WTC11 (cell line): Measurements from ENCODE around the gene ZNF362. TPM values are rescaled to one million over a fixed set of nuclear protein-coding genes. Genes with fewer than 3 reads are reported as not detected.

ENCODE experiments used
- ATAC-seq: fragments of 200-7000 bp; cut with Tn5 transposase; 2 replicates; pipeline ENCODE4 v1.10.0; 2021; ENCODE audit warnings: mild to moderate bottlenecking, moderate library complexity
- CTCF ChIA-PET: fragments of 300-600 bp; sonication (Branson Sonifier 250); formaldehyde crosslinking; loops from one replicate; lab custom pipeline; 2021; ENCODE audit warnings: antibody characterized with exemption; lab: Charles Lee
- POLR2A ChIA-PET: fragments of 350-600 bp; sonication (Branson Sonifier 250); formaldehyde crosslinking; loops from one replicate; lab custom pipeline; 2021; ENCODE audit warnings: antibody characterized with exemption; lab: Charles Lee
- DNase-seq: peaks from one replicate; pipeline ENCODE4 v3.0.0; 2021; ENCODE audit warnings: low spot score
- H3K27ac Mint-ChIP-seq: 2 replicates; pipeline ENCODE4 v1.8.0; 2021; ENCODE audit warnings: mixed read lengths
- H3K27me3 Mint-ChIP-seq: 2 replicates; pipeline ENCODE4 v1.8.0; 2021; ENCODE audit warnings: low read depth, mild to moderate bottlenecking, moderate library complexity, mixed read lengths
- H3K36me3 Mint-ChIP-seq: 2 replicates; pipeline ENCODE4 v1.8.0; 2021; ENCODE audit warnings: mixed read lengths
- H3K4me1 Mint-ChIP-seq: 2 replicates; pipeline ENCODE4 v1.8.0; 2022; ENCODE audit warnings: mixed read lengths
- H3K4me3 Mint-ChIP-seq: 2 replicates; pipeline ENCODE4 v1.8.0; 2021; ENCODE audit warnings: mild to moderate bottlenecking, moderate library complexity, mixed read lengths
- H3K9me3 Mint-ChIP-seq: 2 replicates; pipeline ENCODE4 v1.8.0; 2021; ENCODE audit warnings: mixed read lengths
- AFF4 ChIP-seq: sonication (generic); formaldehyde crosslinking; IDR thresholded peaks from 2 replicates; pipeline ENCODE4 v1.8.1; 2023; ENCODE audit warnings: mild to moderate bottlenecking, missing genetic modification reagents, borderline replicate concordance
- ARID4B ChIP-seq: sonication (generic); formaldehyde crosslinking; IDR thresholded peaks from 2 replicates; pipeline ENCODE4 v1.8.0; 2023; ENCODE audit warnings: missing genetic modification reagents, mild to moderate bottlenecking, borderline replicate concordance
- E2F4 ChIP-seq: sonication (generic); formaldehyde crosslinking; IDR thresholded peaks from 2 replicates; pipeline ENCODE4 v1.8.1; 2022; ENCODE audit warnings: low read depth, mild to moderate bottlenecking, moderate library complexity, missing genetic modification reagents, borderline replicate concordance
- ELF4 ChIP-seq: sonication (generic); formaldehyde crosslinking; IDR thresholded peaks from 2 replicates; pipeline ENCODE4 v1.8.1; 2022; ENCODE audit warnings: low read depth, mild to moderate bottlenecking, moderate library complexity, missing genetic modification reagents
- ESRRA ChIP-seq: sonication (generic); formaldehyde crosslinking; IDR thresholded peaks from 2 replicates; pipeline ENCODE4 v1.8.1; 2022; ENCODE audit warnings: mild to moderate bottlenecking, missing genetic modification reagents, borderline replicate concordance
- HMGXB4 ChIP-seq: sonication (generic); formaldehyde crosslinking; IDR thresholded peaks from 2 replicates; pipeline ENCODE4 v1.8.1; 2023; ENCODE audit warnings: mild to moderate bottlenecking, moderate library complexity, missing genetic modification reagents
- IRF2 ChIP-seq: sonication (generic); formaldehyde crosslinking; IDR thresholded peaks from 2 replicates; pipeline ENCODE4 v1.8.0; 2022; ENCODE audit warnings: low read depth, missing genetic modification reagents, borderline replicate concordance
- KAT7 ChIP-seq: sonication (generic); formaldehyde crosslinking; IDR thresholded peaks from 2 replicates; pipeline ENCODE4 v1.8.1; 2023; ENCODE audit warnings: missing genetic modification reagents, mild to moderate bottlenecking, borderline replicate concordance
- MAX ChIP-seq: sonication (generic); formaldehyde crosslinking; IDR thresholded peaks from 2 replicates; pipeline ENCODE4 v1.8.0; 2022; ENCODE audit warnings: mild to moderate bottlenecking, missing genetic modification reagents
- MLX ChIP-seq: sonication (generic); formaldehyde crosslinking; IDR thresholded peaks from 2 replicates; pipeline ENCODE4 v1.8.1; 2023; ENCODE audit warnings: mild to moderate bottlenecking, missing genetic modification reagents, moderate library complexity
- MYBL2 ChIP-seq: sonication (generic); formaldehyde crosslinking; IDR thresholded peaks from 2 replicates; pipeline ENCODE4 v1.8.1; 2023; ENCODE audit warnings: mild to moderate bottlenecking, moderate library complexity, missing genetic modification reagents
- NFYB ChIP-seq: sonication (generic); formaldehyde crosslinking; conservative IDR thresholded peaks from 2 replicates; pipeline ENCODE4 v1.8.0; 2022; ENCODE audit warnings: low read depth, missing genetic modification reagents
- PREB ChIP-seq: sonication (generic); formaldehyde crosslinking; IDR thresholded peaks from 2 replicates; pipeline ENCODE4 v1.8.1; 2022; ENCODE audit warnings: mild to moderate bottlenecking, missing genetic modification reagents, moderate library complexity, borderline replicate concordance
- SMAD3 ChIP-seq: sonication (generic); formaldehyde crosslinking; IDR thresholded peaks from 2 replicates; pipeline ENCODE4 v1.8.0; 2022; ENCODE audit warnings: missing genetic modification reagents, mild to moderate bottlenecking, borderline replicate concordance
- ZNF263 ChIP-seq: sonication (generic); formaldehyde crosslinking; IDR thresholded peaks from 2 replicates; pipeline ENCODE4 v1.8.1; 2022; ENCODE audit warnings: low read depth, mild to moderate bottlenecking, moderate library complexity, missing genetic modification reagents
- ZNF416 ChIP-seq: fragments of 250-450 bp; sonication (Bioruptor Pico); IDR thresholded peaks from 2 replicates; pipeline ENCODE4 v1.9.0; 2021; ENCODE audit warnings: mild to moderate bottlenecking, inconsistent platforms
- ZNF423 ChIP-seq: fragments of 250-450 bp; sonication (Bioruptor Pico); IDR thresholded peaks from 2 replicates; pipeline ENCODE4 v2.1.2; 2022; ENCODE audit warnings: mild to moderate bottlenecking, moderate library complexity
- ZNF425 ChIP-seq: fragments of 250-450 bp; sonication (Bioruptor Pico); conservative IDR thresholded peaks from 2 replicates; pipeline ENCODE4 v1.9.0; 2021; ENCODE audit warnings: mild to moderate bottlenecking
- total RNA-seq: library from RNA; stranded (reverse); gene quantifications from 3 replicates; pipeline ENCODE4 v1.2.3, GENCODE V29; 2021

The ZNF362 gene
- total RNA-seq, 1 experiment from 2014 or later: 24.2 TPM

- TF ChIP-seq AFF4 (no peak), MLX (no peak)
These were observed 14.4 kb upstream of the ZNF362 start (continued) for GRCh38 chr1:33241866-33242265.

- Mint-ChIP-seq H3K27me3 (peaks cover 8% of the 10 kb centered on the region), H3K4me3 (no peak overlapping the region), H3K36me3 (peaks cover 2% of the 10 kb centered on the region; the same call in 1 of the 2 replicates), H3K27ac (no peak overlapping the region), H3K9me3 (peaks cover 3% of the 10 kb centered on the region)
- POLR2A ChIA-PET: no interaction called here
- no peak for TF ChIP-seq SMAD3
- TF ChIP-seq ZNF425 (CRISPR knock-in tag): no peak
- TF ChIP-seq KAT7 (CRISPR knock-in tag): no peak
- TF ChIP-seq ESRRA: no peak
- TF ChIP-seq NFYB (CRISPR knock-in tag): no peak
- no peak for TF ChIP-seq PREB
- TF ChIP-seq MAX (CRISPR knock-in tag): no peak
- TF ChIP-seq ZNF423 (CRISPR knock-in tag): no peak
- TF ChIP-seq IRF2: no peak
- TF ChIP-seq ZNF263 (CRISPR knock-in tag): no peak
- no peak for TF ChIP-seq E2F4
- TF ChIP-seq ELF4 (CRISPR knock-in tag): no peak
- no peak for TF ChIP-seq HMGXB4
- no peak for TF ChIP-seq MYBL2 (CRISPR knock-in tag)
- TF ChIP-seq ARID4B: no peak
- no peak for TF ChIP-seq ZNF416
- TF ChIP-seq, all 79 proteins: peak for 0
- peaks cover 20% of the 10 kb centered on the region for H3K4me1 Mint-ChIP-seq
- DNase-seq (no peak), ATAC-seq (no peak)
- CTCF ChIA-PET: no interaction called here
These were observed 13.6 kb upstream of the ZNF362 start for GRCh38 chr1:33242652-33243051.
